NCI-H2081 (cell line): Measurements from ENCODE around the gene CCDC146.
"Not testable (repeated sequence)": the region's sequence is repeated elsewhere in the genome, so short reads cannot be mapped to it uniquely, and the experiment has no call there.

ENCODE experiments used
- DNase-seq, 2 experiments: peaks; one replicate each; lab custom pipeline; 2025; lab: John Stamatoyannopoulos, UW

Gene CCDC146

DNA sequence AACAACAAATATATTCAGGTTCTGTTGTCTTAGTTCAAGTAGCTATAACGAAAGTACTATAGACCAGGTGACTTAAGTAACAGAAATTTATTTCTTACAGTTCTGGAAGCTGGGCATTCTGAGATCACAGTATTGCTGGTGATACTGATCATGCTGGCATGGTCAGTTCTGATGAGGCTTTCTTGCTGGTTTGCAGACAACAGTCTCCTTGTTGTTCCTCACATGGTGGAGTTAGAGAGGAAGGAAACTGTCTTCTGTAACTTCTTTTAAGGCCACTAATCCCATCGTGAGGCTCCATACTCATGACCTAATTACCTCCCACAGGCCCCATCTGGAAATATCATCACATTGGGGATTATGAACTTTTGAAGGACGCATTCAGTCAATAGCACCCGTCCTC lies 17.9 kb downstream of the CCDC146 start:
- DNase-seq, result not testable (repeated sequence)

DNA sequence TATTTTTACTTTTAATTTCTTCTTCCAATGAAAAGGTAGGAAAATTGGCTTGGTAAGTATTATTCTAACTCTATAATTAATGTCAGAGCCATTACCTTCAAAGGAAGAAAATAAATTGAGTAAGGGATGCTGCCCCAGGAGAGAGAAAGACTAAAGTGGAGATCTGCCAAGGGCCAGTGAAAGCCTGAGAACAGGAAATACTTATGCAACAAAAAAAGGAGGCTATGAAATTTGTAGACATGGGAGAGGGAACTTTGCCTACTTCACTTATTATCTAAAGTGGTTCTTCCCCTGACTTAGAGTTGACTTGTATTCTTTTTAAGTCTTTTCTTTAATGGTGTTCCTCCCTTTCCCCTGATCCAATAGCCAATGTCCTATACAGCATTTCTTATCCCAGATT lies 29.8 kb downstream of the CCDC146 start:
- not testable (repeated sequence) for DNase-seq

DNA sequence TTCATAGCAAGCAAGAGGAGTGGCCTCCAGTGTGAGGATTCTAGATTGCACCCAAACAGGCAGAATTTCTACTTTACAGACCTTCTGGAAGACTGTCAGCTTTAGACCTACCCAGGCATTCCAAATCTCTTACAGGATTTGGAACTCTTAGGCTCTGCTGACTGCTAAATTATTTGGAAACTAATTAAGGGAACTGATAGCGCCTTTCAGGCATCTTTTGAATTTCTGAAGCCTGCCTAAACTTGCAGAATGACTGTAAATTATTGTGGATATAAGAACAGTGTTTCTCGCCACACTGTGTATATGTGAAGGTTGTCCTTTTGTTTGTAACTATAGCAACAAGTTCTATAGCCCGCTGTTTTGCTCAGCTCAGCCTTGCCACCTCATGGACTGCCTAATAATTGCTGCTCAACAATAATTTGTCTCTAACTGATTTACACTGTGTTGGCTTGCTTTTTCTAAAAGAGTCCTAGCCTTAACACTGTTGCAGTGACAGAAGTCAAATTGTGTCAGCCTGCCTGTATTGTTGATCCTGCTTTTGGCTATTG lies 32.6 kb downstream of the CCDC146 start:
- not testable (repeated sequence) for DNase-seq

DNA sequence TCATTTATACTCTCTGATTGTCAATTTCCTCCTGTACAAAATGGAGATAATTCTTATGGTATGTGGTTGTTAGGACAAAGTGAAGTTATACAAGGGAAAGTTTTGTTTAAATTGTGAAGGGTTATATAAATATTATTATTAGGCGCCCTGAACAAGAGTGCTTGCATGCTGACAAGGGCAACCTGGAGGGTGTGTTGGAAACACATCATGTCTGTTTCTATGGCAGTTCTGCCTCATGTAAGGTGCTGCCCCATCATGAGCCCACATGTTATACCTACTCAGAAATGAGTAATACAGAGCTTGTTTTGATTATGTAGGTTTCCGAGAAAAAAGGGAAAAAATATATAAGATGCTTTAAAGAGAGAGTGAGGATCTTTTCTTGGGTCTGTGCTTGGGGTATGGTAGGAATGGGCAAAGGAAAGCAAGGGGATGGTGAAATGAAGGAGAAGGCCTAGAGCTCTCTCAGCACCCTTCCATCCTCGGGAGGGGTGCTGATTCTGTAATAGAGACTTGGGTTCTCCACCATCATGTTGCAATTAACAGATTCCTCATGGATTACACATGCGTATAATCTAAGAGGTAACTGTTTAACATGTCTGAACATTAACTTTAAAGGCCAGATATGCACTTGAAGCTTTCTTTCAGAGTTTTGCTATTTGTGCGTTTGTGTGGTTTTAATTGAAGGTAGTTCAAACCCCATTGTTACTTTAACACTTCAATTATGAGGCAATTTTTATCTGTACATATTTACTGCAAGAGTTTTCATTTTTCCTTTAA lies 33.4 kb downstream of the CCDC146 start:
- not testable (repeated sequence) for DNase-seq

DNA sequence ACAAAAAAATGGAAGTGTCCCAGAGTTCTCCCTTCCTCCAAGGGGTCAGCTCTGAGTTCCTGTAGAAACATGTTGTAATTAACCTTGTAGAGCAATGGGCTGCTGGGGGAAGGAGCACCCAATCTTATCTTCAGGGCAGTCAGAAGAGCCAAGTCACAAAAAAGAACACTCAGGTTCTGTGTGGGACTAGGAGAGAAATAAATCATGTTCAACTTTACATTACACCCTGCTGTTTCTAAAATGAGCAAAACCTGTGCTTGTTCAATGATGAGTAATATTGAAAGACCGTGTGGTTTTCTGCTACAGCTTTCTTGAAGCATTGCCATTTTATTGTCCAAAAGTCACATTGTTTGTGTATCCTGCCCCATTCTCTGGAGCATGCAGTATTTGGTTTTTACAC lies 34.6 kb downstream of the CCDC146 start:
- DNase-seq, result not testable (repeated sequence)

DNA sequence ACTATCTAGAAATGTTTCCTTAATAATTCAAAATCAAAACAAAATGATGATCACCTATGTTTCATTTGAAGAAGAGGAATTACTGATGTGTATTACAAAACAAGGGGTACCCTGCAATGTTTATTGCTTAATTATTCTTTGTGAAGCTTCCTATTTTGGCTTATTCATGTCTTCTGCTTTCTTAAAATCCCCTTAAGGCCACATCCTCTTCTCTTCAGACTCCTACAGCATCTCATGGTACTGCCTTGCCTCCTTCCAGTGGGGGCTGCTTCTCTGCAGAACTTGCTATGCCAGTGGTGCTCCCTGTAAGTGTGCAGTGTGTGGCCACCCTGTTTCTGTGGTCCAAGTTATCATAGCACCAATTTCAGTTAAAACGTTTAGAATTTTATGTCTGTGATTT lies 35.0 kb downstream of the CCDC146 start:
- DNase-seq, result no peak

DNA sequence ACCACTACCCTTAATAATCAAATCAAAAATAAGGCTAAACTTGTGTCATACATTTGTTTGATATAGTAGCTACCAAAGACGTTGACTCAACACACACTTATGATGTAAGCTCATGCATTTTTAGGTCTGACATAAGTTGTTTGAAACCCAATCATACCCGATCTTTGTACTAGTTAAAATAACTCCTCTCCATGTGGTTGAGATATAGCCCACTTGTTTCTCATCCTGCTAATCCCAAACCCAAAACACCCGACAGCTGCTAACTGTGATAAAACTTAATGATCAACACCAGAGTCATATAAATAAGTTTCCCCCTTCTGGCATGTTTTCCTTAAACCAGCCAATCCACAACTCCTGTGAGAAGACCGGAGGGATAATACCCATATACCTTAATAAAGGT lies 48.7 kb downstream of the CCDC146 start:
- not testable (repeated sequence) for DNase-seq

DNA sequence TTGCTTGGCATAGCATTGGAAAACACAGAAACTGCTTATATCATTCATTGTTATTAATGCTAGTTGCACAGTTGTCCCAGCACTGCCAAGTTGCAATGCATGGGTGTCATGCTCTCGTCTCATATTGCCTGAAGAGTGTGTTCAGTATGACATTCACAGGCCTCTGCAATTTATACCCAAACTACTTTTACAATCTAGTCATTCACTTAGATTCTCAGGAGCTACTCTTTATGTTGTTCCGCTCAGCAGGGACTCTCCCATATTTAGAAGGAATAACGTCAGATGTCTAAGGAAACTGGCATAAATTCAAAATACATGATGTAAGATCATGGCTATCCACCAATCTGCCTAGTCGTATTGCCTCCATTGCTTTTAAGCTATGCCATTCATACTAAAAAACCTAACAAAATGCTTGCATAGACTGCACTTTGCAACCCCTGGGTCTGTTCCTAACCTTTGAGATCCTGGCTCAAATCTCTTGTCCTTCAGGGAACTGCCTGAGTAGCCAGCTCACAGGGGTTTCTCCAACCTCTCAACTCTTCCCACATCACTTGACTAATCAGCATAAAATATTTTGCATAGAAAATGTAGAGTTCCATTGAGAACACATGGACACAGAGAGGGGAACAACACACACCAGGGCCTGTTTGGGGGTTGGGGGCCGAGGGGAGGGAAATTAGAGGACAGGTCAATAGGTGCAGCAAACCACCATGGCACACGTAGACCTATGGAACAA lies 50.2 kb downstream of the CCDC146 start:
- not testable (repeated sequence) for DNase-seq

DNA sequence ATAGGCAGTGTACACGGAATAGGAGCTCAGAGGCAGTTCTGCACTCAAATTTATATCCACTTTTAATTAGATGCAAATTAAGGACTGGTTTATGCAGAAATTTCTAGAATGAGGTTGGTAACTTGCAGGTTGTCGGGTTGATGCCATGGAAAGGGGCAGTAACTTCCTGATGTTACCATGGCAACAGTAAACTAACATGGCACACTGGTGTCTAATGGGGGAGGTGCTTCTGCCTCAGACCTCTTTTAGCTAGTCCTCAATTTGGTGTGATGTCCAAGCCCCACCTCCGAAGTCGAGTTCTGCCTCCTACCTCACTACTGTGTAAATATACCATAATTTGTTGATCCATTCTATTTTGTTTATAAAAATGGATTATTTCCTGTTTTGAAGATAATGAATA lies 52.0 kb downstream of the CCDC146 start:
- DNase-seq, result not testable (repeated sequence)

DNA sequence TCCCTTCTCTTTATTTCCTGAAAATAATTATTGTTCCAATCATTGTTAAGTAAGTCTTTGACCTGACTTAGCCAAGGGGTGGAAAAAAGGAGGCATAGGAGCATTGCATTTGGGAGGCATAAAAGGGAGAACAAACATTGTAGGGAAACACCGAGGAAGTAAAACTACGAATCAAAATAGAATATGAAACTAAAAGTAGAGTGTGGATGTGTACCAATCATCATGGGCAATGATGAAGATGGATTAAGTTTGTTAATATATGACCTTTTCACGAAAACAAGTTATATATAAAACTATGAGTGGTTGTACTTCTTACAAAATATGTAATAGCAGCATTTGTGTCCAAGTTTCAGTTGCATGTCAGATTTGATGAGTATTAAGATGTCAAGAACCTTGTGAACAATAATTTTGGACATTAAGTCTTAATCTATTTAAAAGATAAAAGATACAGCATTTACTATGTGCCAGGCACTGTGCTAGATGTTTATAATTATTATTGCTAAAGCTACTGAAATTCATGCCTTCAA lies 52.9 kb downstream of the CCDC146 start:
- not testable (repeated sequence) for DNase-seq

DNA sequence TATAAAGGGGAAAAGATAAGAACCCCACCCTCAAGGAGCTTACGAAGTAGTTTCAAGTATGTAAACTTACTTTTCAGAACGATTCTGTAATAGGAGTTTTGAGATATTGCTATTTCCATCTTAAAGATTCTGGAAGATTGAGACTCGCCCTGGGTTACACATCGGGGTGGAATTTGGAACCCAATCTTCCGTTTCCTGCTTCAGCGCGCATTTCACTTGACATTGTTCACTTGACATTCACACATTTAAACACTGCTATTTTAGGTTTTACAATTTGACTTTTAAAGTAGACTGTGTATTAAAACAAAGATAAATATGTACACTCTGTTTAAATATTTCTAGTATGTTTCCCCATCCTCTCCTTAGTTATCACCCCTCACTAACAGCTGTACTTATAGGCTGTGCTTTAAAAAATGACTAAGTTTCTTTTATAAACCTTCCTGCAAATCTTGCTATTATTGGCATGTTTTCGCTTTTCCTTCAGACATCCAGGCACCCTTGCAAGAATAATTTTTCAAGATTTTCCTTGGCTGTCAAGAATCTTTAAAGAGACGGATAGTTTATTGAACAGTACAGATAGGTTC lies 55.0 kb downstream of the CCDC146 start:
- not testable (repeated sequence) for DNase-seq

DNA sequence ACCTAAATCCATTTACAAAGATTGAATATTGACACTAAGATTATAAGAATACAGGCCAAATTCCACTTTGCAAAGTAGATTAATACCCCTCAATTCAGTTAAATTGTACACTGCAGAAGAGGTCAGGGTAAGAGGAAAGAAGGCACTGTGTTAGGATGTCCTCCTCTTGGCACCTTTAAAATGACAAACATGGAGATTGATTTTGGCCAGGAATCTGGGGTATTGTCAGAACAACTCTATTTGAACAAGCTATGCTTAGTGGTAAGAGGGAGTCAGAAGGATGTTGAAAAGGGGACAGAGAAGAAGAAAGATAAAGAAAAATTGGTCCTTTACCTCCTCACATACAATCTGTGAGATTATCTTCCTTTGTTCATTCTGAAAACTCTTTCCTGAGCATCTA lies 55.6 kb downstream of the CCDC146 start:
- DNase-seq, result not testable (repeated sequence)

DNA sequence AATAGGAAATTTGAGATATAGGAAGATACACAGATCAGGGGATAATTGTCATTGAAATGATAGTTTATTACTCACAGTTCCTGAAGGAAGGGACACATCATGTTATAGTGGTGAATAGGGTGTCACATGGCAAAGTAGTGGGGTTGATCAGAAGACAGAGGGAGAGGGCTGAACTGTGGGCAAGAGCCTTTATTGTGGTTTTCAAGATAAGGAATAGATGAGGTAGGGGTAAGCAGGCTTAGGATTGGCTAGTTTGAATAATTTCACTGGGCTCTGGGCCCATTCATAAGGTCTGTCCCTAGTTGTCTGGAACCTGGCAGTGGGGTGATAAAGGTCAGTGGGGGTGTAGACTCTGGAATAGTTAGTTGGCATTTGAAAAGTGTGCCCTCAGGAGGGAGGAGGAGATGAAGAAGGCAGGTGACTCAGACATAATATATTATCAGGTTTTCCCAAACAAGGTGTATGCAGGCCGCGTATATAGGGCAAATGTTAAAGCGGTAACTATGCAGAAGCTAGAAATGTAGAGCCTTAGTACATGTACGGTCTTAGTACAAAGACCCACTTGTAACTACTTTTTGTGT lies 58.7 kb downstream of the CCDC146 start:
- no peak for DNase-seq

DNA sequence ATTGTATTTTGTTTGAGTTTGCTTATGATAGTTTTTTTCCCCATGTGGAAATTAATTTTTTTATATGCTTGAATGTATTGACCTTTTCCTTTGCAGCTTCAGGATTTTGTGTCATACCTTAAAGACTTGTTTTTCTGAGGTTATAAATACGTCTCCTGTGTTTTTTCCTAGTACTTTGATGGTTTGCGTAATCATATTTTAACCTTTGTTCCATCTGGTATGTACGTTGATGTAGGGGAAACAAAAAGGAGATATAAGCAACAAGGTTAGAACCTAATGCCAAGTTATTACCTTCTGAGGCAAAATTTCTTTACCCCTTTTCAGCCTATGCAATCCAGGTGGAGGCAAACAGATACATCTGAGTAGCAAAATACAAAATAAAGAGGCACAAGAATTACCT lies 59.3 kb downstream of the CCDC146 start:
- no peak for DNase-seq

DNA sequence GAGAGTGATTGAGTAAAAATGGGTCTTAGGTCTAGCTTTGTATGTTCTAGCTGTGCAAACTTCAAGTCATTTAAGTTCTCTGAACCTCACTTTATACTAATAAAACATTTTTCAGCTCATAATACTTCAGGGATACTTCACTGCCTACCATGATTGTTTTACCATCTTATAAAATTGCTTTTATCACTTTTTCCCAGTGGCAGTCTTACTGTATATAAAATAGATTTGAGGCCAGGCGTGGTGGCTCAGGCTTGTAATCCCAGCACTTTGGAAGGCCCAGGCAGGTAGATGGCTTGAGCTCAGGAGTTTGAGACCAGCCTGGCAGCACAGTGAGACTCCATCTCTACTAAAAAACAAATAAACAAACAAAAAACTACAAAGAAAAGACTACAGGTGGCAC lies 59.8 kb downstream of the CCDC146 start:
- DNase-seq, result no peak

DNA sequence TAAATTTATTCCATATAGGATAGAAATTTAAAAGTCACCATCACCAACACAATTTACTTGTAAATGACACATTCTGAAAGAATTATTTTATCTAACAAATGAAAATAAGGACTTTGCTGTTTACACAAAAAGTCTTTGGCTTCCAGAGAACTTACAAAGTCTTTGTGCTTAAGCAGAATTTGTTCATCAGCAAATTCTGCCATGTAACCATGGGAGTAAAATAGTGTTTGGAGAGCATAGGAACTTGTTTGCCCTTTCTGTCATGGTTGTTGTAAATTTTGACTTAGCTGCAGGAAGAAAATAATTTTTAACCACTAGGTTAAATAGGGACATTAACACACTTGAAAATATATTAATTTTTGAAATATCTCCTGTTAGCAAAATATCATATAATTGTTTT lies 62.0 kb downstream of the CCDC146 start:
- no peak for DNase-seq

DNA sequence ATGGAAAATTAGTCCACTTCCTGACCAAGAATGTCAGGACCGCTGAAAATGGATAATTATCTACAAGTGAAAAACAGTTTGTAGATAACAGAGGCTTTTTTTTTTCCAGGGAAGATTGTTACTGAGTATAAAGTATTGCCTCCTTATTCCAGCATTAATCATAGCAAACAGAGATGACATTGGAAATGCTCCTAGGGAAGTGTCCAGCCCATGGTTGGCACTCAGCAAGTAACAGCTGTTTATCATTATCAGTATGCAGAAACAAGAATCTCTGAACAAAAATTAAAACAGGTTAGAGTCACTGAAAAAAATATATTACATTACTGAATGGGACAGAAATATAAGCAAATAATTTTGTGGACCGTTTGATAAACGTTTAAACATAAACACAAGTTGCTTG lies 62.6 kb downstream of the CCDC146 start:
- no peak for DNase-seq

DNA sequence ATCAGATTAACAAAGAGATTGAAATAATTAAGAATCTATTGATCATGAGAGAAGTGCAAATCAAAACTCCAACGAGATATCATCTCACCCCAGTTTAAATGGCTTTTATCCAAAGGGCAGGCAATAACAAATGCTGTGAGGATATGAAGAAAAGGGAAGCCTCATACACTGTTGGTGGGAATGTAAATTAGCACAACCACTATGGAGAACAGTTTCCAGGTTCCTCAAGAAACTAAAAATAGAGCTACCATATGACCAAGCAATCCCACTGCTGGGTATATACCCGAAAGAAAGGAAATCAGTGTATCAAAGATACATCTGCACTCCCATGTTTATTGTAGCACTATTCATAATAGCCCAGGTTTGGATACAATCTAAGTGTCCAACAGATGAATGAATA lies 63.5 kb downstream of the CCDC146 start:
- no peak for DNase-seq

DNA sequence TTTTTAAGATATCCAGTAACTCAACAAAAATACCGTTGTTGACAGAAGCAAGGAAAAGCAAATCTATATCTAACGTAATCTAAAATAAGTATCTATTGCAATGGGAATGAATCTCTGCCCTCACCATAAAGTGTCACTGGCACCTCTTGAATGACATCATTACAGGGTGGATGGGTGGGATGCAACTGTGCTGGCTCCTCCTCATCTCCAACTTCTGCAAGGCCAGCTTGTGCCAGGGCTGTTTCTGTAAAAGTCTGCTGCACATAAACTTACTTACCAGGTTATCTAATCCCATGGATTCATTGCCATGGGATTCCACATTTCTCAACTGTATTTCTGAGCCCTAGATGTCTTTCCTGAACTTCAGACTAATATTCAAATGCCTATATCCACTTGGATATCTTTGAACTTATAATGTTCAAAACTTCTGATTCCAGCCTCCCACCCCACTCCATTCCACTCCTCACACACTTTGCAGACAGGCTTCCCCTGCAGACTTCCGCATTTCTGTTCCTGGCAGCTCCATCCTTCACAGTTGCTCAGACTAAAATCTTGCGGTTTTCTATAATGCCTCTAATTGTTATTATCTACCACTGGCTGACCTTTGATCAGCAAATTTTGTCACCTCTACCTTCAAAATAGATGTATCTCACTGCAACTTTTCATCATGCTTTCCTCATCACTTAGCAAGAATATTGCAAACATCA lies 66.5 kb downstream of the CCDC146 start:
- DNase-seq, result no peak

DNA sequence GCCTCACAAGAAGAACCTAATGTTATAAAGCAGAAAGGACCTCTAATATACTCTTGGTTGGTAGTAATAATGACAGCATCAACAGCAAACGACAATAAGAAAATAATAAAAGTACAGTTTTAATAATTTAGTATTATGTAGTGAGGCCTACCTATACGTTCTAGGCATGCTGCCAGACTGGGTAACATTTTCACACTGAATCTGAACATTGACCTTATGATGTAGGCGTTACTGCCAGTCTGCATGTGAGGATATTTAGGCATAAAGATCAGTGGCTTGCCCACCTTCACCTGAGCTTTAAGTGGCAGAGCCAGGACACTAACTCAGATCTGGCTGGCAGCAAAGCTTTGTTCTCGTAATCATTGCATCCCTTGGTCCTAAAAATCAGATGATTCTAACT lies 74.7 kb downstream of the CCDC146 start:
- DNase-seq, result no peak
